A549 (cell line): Measurements from ENCODE around the gene UBE2D4. TPM values are rescaled to one million over a fixed set of nuclear protein-coding genes. Genes with fewer than 3 reads are reported as not detected.
"Not testable (repeated sequence)": the region's sequence is repeated elsewhere in the genome, so short reads cannot be mapped to it uniquely, and the experiment has no call there.

Experiments
- ATAC-seq, 2 experiments: fragments of 200-7000 bp in 1 of 2; fragments of >200 bp in 1 of 2; cut with Nextera tagmentation in 1 of 2; cut with Tn5 transposase in 1 of 2; 3 replicates each; pipeline versions ENCODE4 v1.8.0 to v1.9.1; 2018 to 2020; ENCODE audit warnings: mild to moderate bottlenecking in 1 of 2, moderate library complexity in 1 of 2
- CTCF ChIA-PET: fragments of 300-600 bp; sonication (Branson Sonifier 250); formaldehyde crosslinking; extraction: SDS; loops from one replicate; lab custom pipeline; 2021; ENCODE audit warnings: antibody characterized with exemption, inconsistent platforms; lab: Yijun Ruan, JAX
- POLR2A ChIA-PET: fragments of 350-600 bp; formaldehyde crosslinking; extraction: SDS; loops from one replicate; lab custom pipeline; 2021; ENCODE audit warnings: antibody characterized with exemption, inconsistent platforms; lab: Yijun Ruan, JAX
- DNase-seq, 2 experiments: peaks; one replicate each; pipeline versions ENCODE4 v3.0.0 to v3.0.0-alpha.2; 2011 to 2016; ENCODE audit warnings: low read depth in 1 of 2, low spot score in 1 of 2
- FAIRE-seq: peaks from 2 replicates; lab custom pipeline; 2011; peaks lifted over from hg19 to GRCh38; lab: Jason Lieb, UNC
- H3K27ac ChIP-seq, 2 experiments: fragments of >200 bp; sonication (Bioruptor Twin); formaldehyde crosslinking; 3 replicates each; pipeline ENCODE4 v1.5.1; 2016 to 2017
- H3K4me1 ChIP-seq: fragments of >200 bp; sonication (Bioruptor Twin); formaldehyde crosslinking; 3 replicates; pipeline ENCODE4 v1.6.1; 2016
- H3K4me2 ChIP-seq: fragments of >200 bp; sonication (Bioruptor Twin); formaldehyde crosslinking; 3 replicates; pipeline ENCODE4 v1.6.1; 2016
- H3K4me3 ChIP-seq: fragments of >200 bp; sonication (Bioruptor Twin); formaldehyde crosslinking; 3 replicates; pipeline ENCODE4 v1.5.1; 2016
- H3K9me3 ChIP-seq: fragments of >200 bp; sonication (Bioruptor Twin); formaldehyde crosslinking; 3 replicates; pipeline ENCODE4 v1.6.1; 2016
- RAD21 ChIP-seq, 2 experiments: fragments of >200 bp in 1 of 2; sonication (Bioruptor Twin) in 1 of 2; formaldehyde crosslinking in 1 of 2; IDR thresholded peaks in 1 of 2; conservative IDR thresholded peaks in 1 of 2; 2 replicates in 1 of 2; 3 replicates in 1 of 2; pipeline ENCODE4 v1.6.1; 2012 to 2018; ENCODE audit warnings: inconsistent platforms in 1 of 2
- SMC3 ChIP-seq: fragments of >200 bp; sonication (Bioruptor Twin); formaldehyde crosslinking; IDR thresholded peaks from 3 replicates; pipeline ENCODE4 v1.6.1; 2018; ENCODE audit warnings: inconsistent platforms
- WGBS: methylation state at CpG from one replicate; pipeline ENCODE4 v1.1.6; 2017; ENCODE audit errors: missing lambda C conversion rate; 5-methylcytosine and 5-hydroxymethylcytosine counted together
- polyA plus RNA-seq, 4 experiments: library from polyadenylated mRNA; depleted of rRNA in 3 of 4; stranded (reverse); fragments of >200 nt; fragmentation: RNase III in 1 of 4; extraction: RNeasy Plus Mini Kit Qiagen cat#74134 plus additional on column Dnase treatment in 1 of 4; gene quantifications; 2 replicates in 3 of 4; 3 replicates in 1 of 4; pipeline ENCODE4 v1.2.3, GENCODE V29; 2011 to 2017
- TF ChIP-seq, protein P1 (sequence below): fragments of >200 bp; sonication (Bioruptor Twin); formaldehyde crosslinking; IDR thresholded peaks from 3 replicates; pipeline ENCODE4 v1.5.1; 2016

UBE2D4 gene
- polyA plus RNA-seq, 2 of the 4 experiments (the other 2 are of a cell fraction) = 8.4 to 14.0 TPM

DNA sequence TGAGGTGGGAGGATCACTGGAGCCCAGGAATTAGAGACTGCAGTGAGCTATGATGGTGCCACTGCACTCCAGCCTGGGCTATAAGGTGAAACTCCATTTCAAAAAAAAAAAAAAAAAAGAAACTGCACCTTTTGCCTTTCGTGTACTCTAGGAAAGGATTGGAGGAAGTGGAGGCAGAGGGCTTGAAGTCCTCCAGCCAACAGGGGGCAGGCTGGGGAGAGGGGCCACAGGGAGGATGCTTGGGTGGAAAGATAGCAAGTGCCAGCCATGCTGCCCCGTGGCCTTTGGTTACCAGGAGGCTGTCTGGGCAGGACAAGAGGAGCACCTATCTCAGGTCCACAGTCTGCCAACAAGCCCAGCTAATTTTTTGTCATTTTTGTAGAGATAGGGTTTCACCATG, 57.5 kb downstream of the UBE2D4 start:
- CTCF ChIA-PET, H3K4me1 ChIP-seq, H3K9me3 ChIP-seq, ATAC-seq, POLR2A ChIA-PET, H3K4me2 ChIP-seq, FAIRE-seq, H3K27ac ChIP-seq, H3K4me3 ChIP-seq, DNase-seq: not testable (repeated sequence)
- 93% methylated on average over 2 of the region's 2 CpGs for WGBS

DNA sequence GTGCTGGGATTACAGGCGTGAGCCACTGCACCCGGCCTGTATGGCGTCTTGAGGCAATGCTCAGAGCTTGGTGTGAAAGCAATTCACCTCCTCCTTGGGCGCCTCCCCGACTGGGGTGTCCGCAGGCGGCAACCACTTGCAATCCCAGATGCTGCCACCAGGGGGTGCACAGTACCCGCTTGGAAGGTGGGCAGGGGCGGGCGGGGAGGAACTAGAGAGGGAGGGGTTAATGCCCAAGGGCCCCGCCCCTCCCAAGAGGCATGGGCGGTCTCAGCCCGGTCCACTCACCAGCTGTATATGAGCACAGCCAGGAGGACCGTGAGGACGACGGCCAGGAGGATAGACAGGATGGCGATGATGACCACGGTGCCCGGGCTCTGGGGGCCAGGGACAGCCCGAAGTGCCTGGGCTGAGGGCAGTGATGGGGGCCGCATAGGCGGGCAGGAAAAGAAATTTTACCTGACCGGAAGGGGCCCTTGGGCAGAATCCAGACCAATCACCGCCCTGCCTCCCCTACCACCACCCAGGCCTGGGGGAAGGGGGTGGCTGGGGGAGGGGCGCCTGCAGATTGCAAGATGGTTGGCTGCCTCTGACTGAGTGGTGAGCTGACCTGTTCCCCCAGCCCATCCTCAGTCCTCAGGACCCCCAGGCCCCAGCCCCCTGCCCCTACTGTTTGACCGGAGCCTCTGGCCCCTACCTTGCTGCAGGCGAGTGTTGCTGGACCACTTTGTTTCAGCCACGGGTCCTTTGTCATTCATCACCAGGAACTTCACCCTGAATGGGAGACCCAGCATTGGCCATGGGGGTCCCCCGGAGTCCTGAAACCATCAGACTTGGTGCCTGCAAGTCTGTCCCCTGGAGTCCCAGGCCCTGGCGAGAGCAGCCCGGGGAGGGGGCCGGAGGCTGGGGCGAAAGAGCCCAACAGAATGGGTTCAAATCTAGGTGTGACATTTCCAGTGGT, 59.9 kb downstream of the UBE2D4 start:
- H3K4me3 ChIP-seq = not testable (repeated sequence)

DNA sequence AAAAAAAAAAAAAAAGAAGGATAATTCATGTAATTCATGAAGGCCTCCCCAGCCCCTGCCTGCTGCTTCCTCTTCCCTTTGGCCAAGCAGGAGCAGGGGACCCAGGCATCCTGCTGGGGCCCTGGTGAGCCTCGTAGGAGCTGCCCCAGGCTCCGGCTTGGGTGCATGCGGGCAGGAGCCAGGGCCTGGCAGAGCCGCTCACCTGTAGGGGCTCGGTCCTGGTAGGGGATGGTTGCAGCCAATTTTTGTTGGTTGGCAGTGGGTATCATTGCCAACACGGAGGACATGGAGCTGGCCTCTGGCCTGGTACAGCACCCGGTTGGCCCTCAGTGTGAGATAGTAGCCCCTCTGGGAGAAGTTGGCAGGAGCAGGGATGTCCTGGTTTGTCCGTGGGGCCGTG, 61.2 kb downstream of the UBE2D4 start:
- FAIRE-seq, H3K27ac ChIP-seq, H3K9me3 ChIP-seq, H3K4me2 ChIP-seq, ATAC-seq, H3K4me3 ChIP-seq, POLR2A ChIA-PET, DNase-seq, H3K4me1 ChIP-seq: not testable (repeated sequence)
- CTCF ChIA-PET = interaction anchor here (0.6 kb wide), 1 partner anchor 840 kb away, joined by 3 read pairs; no protein-coding TSS in a partner anchor
- WGBS = 83% methylated on average over 5 of the region's 9 CpGs

More for the DNA sequence above, 59.9 kb downstream of the UBE2D4 start:
- POLR2A ChIA-PET, FAIRE-seq, CTCF ChIA-PET, H3K4me1 ChIP-seq, H3K9me3 ChIP-seq: not testable (repeated sequence)
- H3K27ac ChIP-seq = peak overlapping the region in 1 of 2 experiments; percentile 54; a peak in 2 of 6 replicates
- peak; percentile 34; the same call in 2 of the 3 replicates for TF ChIP-seq SMC3
- TF ChIP-seq, protein P1, sequence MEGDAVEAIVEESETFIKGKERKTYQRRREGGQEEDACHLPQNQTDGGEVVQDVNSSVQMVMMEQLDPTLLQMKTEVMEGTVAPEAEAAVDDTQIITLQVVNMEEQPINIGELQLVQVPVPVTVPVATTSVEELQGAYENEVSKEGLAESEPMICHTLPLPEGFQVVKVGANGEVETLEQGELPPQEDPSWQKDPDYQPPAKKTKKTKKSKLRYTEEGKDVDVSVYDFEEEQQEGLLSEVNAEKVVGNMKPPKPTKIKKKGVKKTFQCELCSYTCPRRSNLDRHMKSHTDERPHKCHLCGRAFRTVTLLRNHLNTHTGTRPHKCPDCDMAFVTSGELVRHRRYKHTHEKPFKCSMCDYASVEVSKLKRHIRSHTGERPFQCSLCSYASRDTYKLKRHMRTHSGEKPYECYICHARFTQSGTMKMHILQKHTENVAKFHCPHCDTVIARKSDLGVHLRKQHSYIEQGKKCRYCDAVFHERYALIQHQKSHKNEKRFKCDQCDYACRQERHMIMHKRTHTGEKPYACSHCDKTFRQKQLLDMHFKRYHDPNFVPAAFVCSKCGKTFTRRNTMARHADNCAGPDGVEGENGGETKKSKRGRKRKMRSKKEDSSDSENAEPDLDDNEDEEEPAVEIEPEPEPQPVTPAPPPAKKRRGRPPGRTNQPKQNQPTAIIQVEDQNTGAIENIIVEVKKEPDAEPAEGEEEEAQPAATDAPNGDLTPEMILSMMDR = peak; percentile 56
- TF ChIP-seq RAD21 (conservative IDR thresholded peaks at IDR 0.05 in 1 of 2, IDR thresholded peaks at IDR 0.05 in 1 of 2) = peak; percentile 54 to 59
- peak; percentile 76 to 94 for ATAC-seq
- WGBS = 47% methylated on average over 16 of the region's 33 CpGs
- peak; percentile 63 to 84 for DNase-seq
- H3K4me2 ChIP-seq = peak overlapping the region; percentile 60

DNA sequence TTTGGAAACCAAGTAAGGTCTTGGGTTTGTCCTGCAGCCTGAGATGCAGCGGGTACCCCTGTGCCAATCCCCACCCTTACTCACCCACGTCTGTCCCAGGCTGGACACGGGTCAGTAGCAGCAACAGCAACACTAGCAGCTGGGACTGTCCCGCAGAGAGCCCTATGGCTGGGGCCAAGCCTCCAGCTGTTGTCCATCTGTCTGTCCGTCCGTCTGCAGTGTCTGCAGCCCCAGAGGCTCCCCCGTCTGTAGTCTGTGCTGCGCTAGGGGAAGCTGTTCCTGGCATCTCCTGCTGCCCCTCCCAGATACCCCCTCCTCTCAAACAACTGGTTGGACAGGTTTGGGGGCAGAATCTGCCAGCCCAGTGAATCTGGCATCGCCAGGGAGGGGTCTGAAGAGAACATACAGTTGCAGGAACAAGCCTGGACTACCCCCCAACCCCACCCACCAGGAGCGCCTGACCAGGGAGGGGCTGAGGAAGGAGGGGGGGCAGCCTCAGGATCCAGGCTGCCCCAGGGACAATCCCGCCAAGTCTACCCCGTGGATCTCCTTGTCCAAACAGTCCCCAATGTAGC, 63.9 kb downstream of the UBE2D4 start:
- POLR2A ChIA-PET, H3K4me2 ChIP-seq, CTCF ChIA-PET, H3K27ac ChIP-seq, H3K4me1 ChIP-seq, H3K4me3 ChIP-seq, FAIRE-seq, DNase-seq, ATAC-seq, H3K9me3 ChIP-seq: not testable (repeated sequence)
- WGBS = 84% methylated on average over 11 of the region's 12 CpGs

DNA sequence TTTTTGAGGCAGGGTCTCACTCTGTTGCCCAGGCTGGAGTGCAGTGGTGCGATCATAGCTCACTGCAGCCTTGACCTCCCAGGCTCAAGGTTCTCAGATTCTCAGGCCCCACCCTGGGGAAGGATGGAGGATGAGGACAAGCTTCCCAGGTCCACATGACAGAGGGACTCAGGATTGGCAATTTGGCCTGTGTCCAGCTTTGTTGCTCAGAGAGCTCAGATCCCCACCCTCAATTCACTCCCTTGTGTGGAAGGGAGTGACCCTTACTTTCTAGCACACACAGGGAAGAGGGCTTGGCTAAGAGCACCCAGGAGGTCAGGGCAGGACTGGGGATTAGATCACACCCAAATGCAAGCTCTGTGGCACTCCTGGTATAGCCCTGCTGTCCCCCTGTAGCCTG, 64.6 kb downstream of the UBE2D4 start:
- POLR2A ChIA-PET, DNase-seq, H3K4me3 ChIP-seq, CTCF ChIA-PET, FAIRE-seq, H3K9me3 ChIP-seq, H3K27ac ChIP-seq, H3K4me1 ChIP-seq, ATAC-seq, H3K4me2 ChIP-seq: not testable (repeated sequence)
- WGBS = 92% methylated on average over 1 of the region's 1 CpG

DNA sequence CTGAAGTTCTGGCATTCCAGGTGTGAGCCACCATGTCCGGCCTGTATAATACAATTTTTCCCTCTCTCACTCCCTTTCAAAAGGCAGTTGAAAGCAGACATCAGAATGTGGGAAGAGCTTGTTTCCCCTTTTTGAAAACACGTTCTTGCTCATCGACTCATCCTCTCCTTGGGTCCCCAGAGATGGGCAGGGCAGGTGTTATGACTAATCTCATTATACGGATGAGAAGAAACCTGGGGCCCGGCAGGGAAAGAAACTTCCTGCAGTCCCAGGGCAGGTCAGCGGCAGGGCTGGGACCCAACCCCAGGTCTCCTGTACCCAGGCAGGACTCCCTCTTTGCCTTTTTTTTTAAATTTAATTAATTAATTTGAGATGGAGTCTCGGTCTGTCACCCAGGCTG, 66.7 kb downstream of the UBE2D4 start:
- CTCF ChIA-PET, POLR2A ChIA-PET, H3K4me3 ChIP-seq, H3K4me1 ChIP-seq, H3K27ac ChIP-seq, H3K9me3 ChIP-seq, FAIRE-seq, H3K4me2 ChIP-seq: not testable (repeated sequence)
- DNase-seq (peak in 1 of 2 experiments; percentile 44), ATAC-seq (peak; percentile 64 to 66; a peak in 5 of 6 replicates)
- WGBS = 37% methylated on average over 7 of the region's 7 CpGs

DNA sequence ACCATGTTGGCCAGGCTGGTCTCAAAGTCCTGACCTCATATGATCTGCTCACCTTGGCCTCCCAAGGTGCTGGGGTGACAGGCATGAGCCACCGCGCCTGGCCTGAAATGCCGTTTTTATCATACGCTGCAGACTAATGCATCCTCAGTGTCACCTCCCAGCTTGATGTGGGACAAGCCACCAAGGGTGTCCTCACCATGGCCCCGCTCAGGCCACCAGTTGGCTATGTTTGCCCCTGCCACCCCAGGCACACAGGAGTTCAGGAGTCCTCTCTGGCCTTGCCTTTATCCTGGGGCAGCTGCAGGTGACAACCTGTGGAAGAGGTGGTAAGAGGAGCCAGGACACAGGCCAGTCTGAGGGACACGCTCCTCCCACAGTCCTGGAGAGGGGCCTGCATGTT, 68.4 kb downstream of the UBE2D4 start:
- H3K27ac ChIP-seq, H3K9me3 ChIP-seq, H3K4me1 ChIP-seq, H3K4me2 ChIP-seq, H3K4me3 ChIP-seq, FAIRE-seq, POLR2A ChIA-PET, CTCF ChIA-PET, DNase-seq: not testable (repeated sequence)
- ATAC-seq = peak; percentile 13 to 16; a peak in 2 of 6 replicates
- 93% methylated on average over 5 of the region's 6 CpGs for WGBS

DNA sequence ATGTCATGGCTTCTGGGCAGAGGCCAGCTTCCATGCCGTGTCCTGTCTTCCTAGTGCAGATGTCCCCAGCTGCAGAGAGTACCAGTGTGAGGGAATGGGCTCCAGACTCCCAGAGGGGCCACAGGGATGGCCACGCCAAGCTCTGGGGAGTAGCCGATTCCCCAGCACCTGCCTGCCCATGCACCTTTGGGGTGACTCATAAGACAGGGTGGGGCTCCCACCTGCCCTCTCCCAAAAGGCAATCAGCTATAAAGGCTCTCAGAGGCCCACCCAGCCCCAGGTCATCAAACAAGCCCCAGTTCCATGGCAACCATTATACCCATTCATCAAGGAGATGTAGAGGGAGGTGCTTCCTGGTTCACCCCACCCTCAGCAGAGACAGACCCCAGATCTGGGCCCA, 71.3 kb downstream of the UBE2D4 start, which contains the start of gene SPDYE1:
SPDYE1 (plus strand) TSS at position 366 of the 400 bp plus-strand sequence. CDS start 2,053 bp downstream, outside the sequence.
- H3K4me3 ChIP-seq, POLR2A ChIA-PET, H3K4me1 ChIP-seq, DNase-seq, H3K9me3 ChIP-seq, FAIRE-seq, H3K4me2 ChIP-seq, CTCF ChIA-PET, H3K27ac ChIP-seq: not testable (repeated sequence)
- peak in 1 of 2 experiments; percentile 58; a peak in 2 of 6 replicates for ATAC-seq
- WGBS = 100% methylated on average over 3 of the region's 3 CpGs
